RWPE2 (cell line): ENCODE data around the gene PTPRN2.
A peak's percentile ranks its signal among the peaks of the same experiment; 100 is the strongest.

Source experiments
- ATAC-seq: fragments of 200-7000 bp; cut with Tn5 transposase; 3 replicates; pipeline ENCODE4 v1.9.1; 2021; ENCODE audit warnings: low read depth
- DNase-seq: peaks from one replicate; pipeline ENCODE4 v3.0.0-alpha.2; 2020; ENCODE audit warnings: low spot score
- H3K27ac ChIP-seq: fragments of 450-650 bp; 2 replicates; pipeline ENCODE4 v1.5.1; 2017; ENCODE audit warnings: mild to moderate bottlenecking; ENCODE audit not compliant: poor library complexity, severe bottlenecking
- H3K27me3 ChIP-seq: fragments of 250-450 bp; sonication (Bioruptor Pico); 2 replicates; pipeline ENCODE4 v1.5.1; 2021; ENCODE audit warnings: mild to moderate bottlenecking, moderate library complexity; ENCODE audit not compliant: insufficient read depth, poor library complexity, severe bottlenecking
- H3K36me3 ChIP-seq: fragments of 250-450 bp; sonication (Bioruptor Pico); 2 replicates; pipeline ENCODE4 v1.5.1; 2020; ENCODE audit warnings: low read depth, mild to moderate bottlenecking, moderate library complexity
- H3K4me1 ChIP-seq: fragments of 250-450 bp; sonication (Bioruptor Pico); 2 replicates; pipeline ENCODE4 v1.5.1; 2021; ENCODE audit warnings: mild to moderate bottlenecking, moderate library complexity; ENCODE audit not compliant: insufficient read depth, poor library complexity, severe bottlenecking
- H3K4me3 ChIP-seq: fragments of 250-450 bp; sonication (Bioruptor Pico); 2 replicates; pipeline ENCODE4 v1.5.1; 2021; ENCODE audit warnings: mild to moderate bottlenecking, moderate library complexity; ENCODE audit not compliant: severe bottlenecking
- H3K9me3 ChIP-seq: fragments of 250-450 bp; sonication (Bioruptor Pico); 2 replicates; pipeline ENCODE4 v1.5.1; 2021; ENCODE audit warnings: mild to moderate bottlenecking, moderate library complexity; ENCODE audit not compliant: severe bottlenecking
- CTCF ChIP-seq: fragments of 450-650 bp; IDR thresholded peaks from one replicate; pipeline ENCODE4 v1.5.1; 2017; ENCODE audit warnings: mild to moderate bottlenecking, moderate library complexity; ENCODE audit not compliant: poor library complexity, severe bottlenecking

Gene PTPRN2

GRCh38 chr7:158546214-158546613 lies 41.4 kb downstream of the PTPRN2 start:
- H3K36me3 ChIP-seq = no peaks in the 10 kb centered on the region

GRCh38 chr7:158544708-158545107 lies 42.9 kb downstream of the PTPRN2 start:
- Histone ChIP-seq H3K27ac (no peak overlapping the region), H3K27me3 (no peaks in the 10 kb centered on the region), H3K4me3 (no peak overlapping the region), H3K4me1 (no peaks in the 10 kb centered on the region), H3K36me3 (no peaks in the 10 kb centered on the region), H3K9me3 (no peaks in the 10 kb centered on the region)
- DNase-seq (no peak), ATAC-seq (no peak)
- TF ChIP-seq CTCF = no peak

More at GRCh38 chr7:158546214-158546613, 41.4 kb downstream of the PTPRN2 start:
- DNase-seq (peak; percentile 45), ATAC-seq (no peak)
- Histone ChIP-seq H3K27ac (no peak overlapping the region), H3K9me3 (no peaks in the 10 kb centered on the region), H3K4me3 (no peak overlapping the region), H3K4me1 (no peaks in the 10 kb centered on the region), H3K27me3 (no peaks in the 10 kb centered on the region)
- no peak for TF ChIP-seq CTCF

- no peaks in the 10 kb centered on the region for H3K36me3 ChIP-seq
- no peak overlapping the region for H3K4me3 ChIP-seq
- ATAC-seq = no peak
- H3K27ac ChIP-seq = no peak overlapping the region
- H3K4me1 ChIP-seq = no peaks in the 10 kb centered on the region
- H3K9me3 ChIP-seq = no peaks in the 10 kb centered on the region
- no peaks in the 10 kb centered on the region for H3K27me3 ChIP-seq
- no peak for TF ChIP-seq CTCF
- no peak for DNase-seq
Measured at GRCh38 chr7:158543840-158544239, 43.8 kb downstream of the PTPRN2 start.

- TF ChIP-seq CTCF = no peak
- Histone ChIP-seq H3K27me3 (no peaks in the 10 kb centered on the region), H3K36me3 (no peaks in the 10 kb centered on the region), H3K4me3 (no peak overlapping the region), H3K27ac (no peak overlapping the region), H3K4me1 (no peaks in the 10 kb centered on the region), H3K9me3 (no peaks in the 10 kb centered on the region)
- DNase-seq (no peak), ATAC-seq (no peak)
Measured at GRCh38 chr7:158542651-158543566, 44.7 kb downstream of the PTPRN2 start.

GRCh38 chr7:158541346-158542010 lies 46.1 kb downstream of the PTPRN2 start:
- H3K27ac ChIP-seq = no peak overlapping the region
- no peaks in the 10 kb centered on the region for H3K9me3 ChIP-seq
- ATAC-seq = no peak
- no peaks in the 10 kb centered on the region for H3K36me3 ChIP-seq
- no peak overlapping the region for H3K4me3 ChIP-seq
- no peak for TF ChIP-seq CTCF
- H3K4me1 ChIP-seq = no peaks in the 10 kb centered on the region
- no peaks in the 10 kb centered on the region for H3K27me3 ChIP-seq
- no peak for DNase-seq
